DMS53 treated with DMSO at 0.1 percent for 48 hours (cell line): ENCODE measurements around the gene LCN15.
"Not testable (repeated sequence)": the region's sequence is repeated elsewhere in the genome, so short reads cannot be mapped to it uniquely, and the experiment has no call there.

ENCODE experiments used
- DNase-seq: peaks from one replicate; lab custom pipeline; 2025; ENCODE audit not compliant: unreplicated experiment; lab: John Stamatoyannopoulos, UW

The LCN15 gene

GRCh38 chr9:136723362-136723976 lies 40.8 kb downstream of the LCN15 start:
- peak; percentile 47 for DNase-seq

- DNase-seq = no peak
Measured at GRCh38 chr9:136722969-136723356, 41.4 kb downstream of the LCN15 start.

GRCh38 chr9:136722093-136722968 lies 42.0 kb downstream of the LCN15 start:
- no peak for DNase-seq

- no peak for DNase-seq
Measured at GRCh38 chr9:136721339-136722092, 42.8 kb downstream of the LCN15 start.

GRCh38 chr9:136720898-136721338 lies 43.4 kb downstream of the LCN15 start:
- DNase-seq = no peak

- DNase-seq = no peak
Measured at GRCh38 chr9:136720251-136720897, 43.9 kb downstream of the LCN15 start.

- no peak for DNase-seq
Measured at GRCh38 chr9:136719195-136719880, 45.0 kb downstream of the LCN15 start.

GRCh38 chr9:136718345-136719194 lies 45.7 kb downstream of the LCN15 start:
- DNase-seq = no peak

- DNase-seq = no peak
Measured at GRCh38 chr9:136717399-136717798, 46.9 kb downstream of the LCN15 start.

GRCh38 chr9:136714893-136715274 lies 49.4 kb downstream of the LCN15 start:
- DNase-seq = no peak

- DNase-seq = no peak
Measured at GRCh38 chr9:136714096-136714892, 50.0 kb downstream of the LCN15 start.

- DNase-seq = no peak
Measured at GRCh38 chr9:136713550-136713949, 50.8 kb downstream of the LCN15 start.

GRCh38 chr9:136712690-136713544 lies 51.4 kb downstream of the LCN15 start:
- no peak for DNase-seq

GRCh38 chr9:136711751-136712689 lies 52.3 kb downstream of the LCN15 start, which contains the start of gene DIPK1B:
DIPK1B (plus strand) TSS chr9:136712572; CDS start chr9:136712666, 94 bp downstream.
- DNase-seq = peak; percentile 49

- not testable (repeated sequence) for DNase-seq
Measured at GRCh38 chr9:136711219-136711648, 53.1 kb downstream of the LCN15 start.

- DNase-seq = no peak
Measured at GRCh38 chr9:136710543-136710942, 53.8 kb downstream of the LCN15 start.
